COLO668 (cell line): ENCODE data around the gene SUGCT.

Experiments
- DNase-seq: peaks from one replicate; lab custom pipeline; 2025; ENCODE audit not compliant: unreplicated experiment; lab: John Stamatoyannopoulos, UW

SUGCT gene

GRCh38 chr7:40757109-40757508 lies 622.3 kb downstream of the SUGCT start:
- no peak for DNase-seq

GRCh38 chr7:40758590-40758989 lies 623.8 kb downstream of the SUGCT start:
- no peak for DNase-seq

GRCh38 chr7:40760293-40760964 lies 625.6 kb downstream of the SUGCT start:
- DNase-seq: no peak

- no peak for DNase-seq
Observed at GRCh38 chr7:40760987-40761386, 626.2 kb downstream of the SUGCT start.

- DNase-seq: no peak
Observed at GRCh38 chr7:40761762-40762560, 627.2 kb downstream of the SUGCT start.

- no peak for DNase-seq
Observed at GRCh38 chr7:40763319-40764287, 628.8 kb downstream of the SUGCT start.

DNA sequence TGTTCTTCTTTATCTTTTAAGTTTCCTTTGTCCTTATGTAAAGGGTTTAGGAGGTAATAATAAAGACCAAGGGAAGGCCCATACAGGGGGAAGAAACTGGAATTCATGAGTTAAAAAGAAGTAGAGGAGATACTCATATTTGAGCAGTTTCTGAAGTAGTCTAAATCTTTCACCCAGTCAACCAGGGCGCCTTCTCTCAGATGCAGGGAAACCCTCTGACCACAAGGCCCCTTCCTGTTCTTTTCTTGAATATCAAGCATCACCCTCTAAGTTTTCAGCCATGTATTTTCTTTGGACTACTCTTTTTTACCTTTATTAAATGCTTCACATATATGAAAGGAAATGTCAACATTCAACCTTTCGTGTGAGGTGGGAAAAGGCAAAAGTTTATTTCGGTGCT lies 630.8 kb downstream of the SUGCT start:
- no peak for DNase-seq

- DNase-seq: no peak
Observed at GRCh38 chr7:40772096-40772495, 637.3 kb downstream of the SUGCT start.

- DNase-seq: no peak
Observed at GRCh38 chr7:40773656-40774055, 638.9 kb downstream of the SUGCT start.

GRCh38 chr7:40775877-40776276 lies 641.1 kb downstream of the SUGCT start:
- no peak for DNase-seq

- DNase-seq: no peak
Observed at GRCh38 chr7:40777730-40778312, 643.0 kb downstream of the SUGCT start.

GRCh38 chr7:40780460-40780859 lies 645.7 kb downstream of the SUGCT start:
- DNase-seq: no peak

DNA sequence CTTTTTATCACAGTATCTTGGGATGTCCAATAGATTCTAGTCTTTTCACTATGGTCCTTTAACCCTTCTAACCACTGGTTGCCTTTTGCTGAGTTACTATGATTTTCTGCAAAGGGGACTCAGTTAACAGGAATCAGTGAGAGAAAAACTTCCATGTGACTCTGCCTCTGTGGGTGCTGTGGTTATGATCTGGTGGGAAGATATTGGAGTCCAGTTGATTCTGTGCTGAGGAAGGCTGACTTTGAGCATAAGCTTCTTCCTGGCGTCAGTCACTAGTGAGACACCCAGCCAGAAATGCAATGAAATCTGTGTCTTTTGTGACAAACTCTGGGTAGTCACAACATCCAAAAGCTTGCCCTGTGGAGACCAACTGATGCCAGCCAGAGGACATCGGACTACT lies 648.0 kb downstream of the SUGCT start:
- no peak for DNase-seq

DNA sequence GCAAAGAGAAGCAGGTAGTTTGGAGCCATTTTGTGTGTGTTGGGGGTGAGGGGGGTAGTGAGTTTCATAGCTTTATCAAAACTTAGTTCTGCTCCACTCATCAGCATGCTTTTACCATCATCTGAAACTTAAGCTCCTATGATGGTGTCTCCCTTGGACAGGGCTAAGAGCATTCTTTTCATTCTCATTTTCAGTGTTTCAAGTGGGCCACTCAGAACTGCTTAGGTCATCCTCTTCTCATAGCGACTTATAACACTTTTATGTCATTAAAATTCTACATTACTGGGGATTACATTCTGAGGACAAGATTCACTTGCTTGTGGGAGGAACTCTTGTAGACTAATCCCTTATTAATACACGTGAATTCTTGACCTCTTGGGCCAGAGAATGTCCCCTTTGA lies 649.4 kb downstream of the SUGCT start:
- DNase-seq: no peak

GRCh38 chr7:40786909-40787308 lies 652.1 kb downstream of the SUGCT start:
- no peak for DNase-seq

DNA sequence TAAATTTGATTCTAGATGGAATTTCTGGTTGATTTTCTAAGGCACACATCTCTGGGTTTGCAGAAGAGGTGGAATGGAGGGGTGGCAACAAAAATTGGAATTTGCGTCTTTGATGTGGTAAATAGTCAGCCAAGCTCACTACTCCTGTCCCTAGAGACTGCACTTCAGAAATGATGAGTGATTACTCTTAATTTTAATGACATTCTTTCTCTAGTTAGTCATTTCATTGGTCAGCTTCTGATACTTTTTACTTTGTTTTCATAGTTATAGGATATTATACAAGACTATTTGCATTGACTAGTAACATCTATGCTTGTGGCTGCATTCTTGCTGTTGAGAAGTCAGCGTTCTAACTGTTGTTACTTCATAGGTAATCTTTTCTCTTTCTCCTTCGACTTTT lies 658.3 kb downstream of the SUGCT start:
- DNase-seq: no peak

- no peak for DNase-seq
Observed at GRCh38 chr7:40795607-40796006, 660.8 kb downstream of the SUGCT start.

DNA sequence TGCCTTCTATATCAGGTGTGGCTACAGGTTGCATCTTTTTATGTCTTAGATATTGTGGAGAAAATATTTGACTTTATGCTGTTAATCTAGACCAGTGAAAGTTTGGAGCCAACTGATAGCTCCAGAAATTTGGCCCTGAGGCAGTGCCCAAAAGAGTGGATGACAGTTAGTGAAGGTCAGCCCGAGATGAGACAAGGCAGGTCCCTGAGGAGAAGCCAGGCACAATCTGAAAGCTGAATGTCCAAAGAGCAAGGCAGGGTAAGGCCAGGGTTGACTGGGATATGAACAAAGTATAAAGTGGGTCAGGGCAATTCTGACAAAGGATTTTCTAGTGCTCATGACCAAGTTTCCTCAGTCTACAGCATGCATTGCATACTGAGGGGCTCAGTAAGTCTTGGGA lies 661.9 kb downstream of the SUGCT start:
- no peak for DNase-seq

- DNase-seq: no peak
Observed at GRCh38 chr7:40798613-40799012, 663.8 kb downstream of the SUGCT start.

DNA sequence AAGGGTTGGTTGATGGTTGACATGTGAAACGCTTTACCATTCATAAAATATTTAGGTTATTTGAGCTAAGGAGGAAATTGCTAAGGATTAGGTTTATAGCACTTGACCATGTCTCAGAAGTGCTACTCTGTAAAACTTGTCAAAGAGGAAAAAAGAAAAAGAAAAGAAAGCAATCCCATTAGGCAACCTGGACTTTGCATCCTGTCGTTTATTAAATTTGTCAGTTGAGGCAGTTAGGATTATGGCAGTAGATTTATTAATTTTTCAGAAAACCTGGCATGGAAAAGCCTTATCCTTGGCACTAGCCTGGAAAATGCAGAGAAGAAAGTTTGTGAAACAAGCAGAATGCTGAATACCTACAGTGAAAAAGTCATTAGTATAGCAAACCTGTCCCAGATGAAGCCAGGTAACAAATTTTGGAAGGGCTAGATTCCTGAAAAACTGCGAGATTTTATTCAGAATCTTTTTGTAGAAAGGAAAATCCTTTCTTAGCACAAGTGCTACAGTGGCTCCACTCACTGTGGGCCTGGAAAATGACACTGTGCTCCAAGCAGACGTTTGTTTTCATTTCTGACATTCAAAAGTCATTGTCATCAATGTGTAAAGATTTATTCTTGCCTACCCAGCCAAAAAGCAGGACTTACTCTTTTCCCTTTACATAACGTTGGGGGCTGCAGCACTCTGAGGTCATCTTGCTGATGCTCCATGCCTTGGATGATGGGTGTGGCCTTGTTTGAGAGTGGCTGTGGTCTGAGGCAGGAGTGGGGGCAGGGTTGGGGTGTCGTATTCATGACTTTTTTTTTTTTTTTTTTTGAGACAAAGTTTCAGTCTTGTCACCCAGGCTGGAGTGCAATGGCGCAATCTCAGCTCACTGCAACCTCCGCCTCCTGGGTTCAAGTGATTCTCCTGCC lies 664.9 kb downstream of the SUGCT start:
- no peak for DNase-seq
